ENCODE results near the gene HNRNPM. TPM values are rescaled to one million over a fixed set of nuclear protein-coding genes. Genes with fewer than 3 reads are reported as not detected.
A peak's percentile ranks its signal among the peaks of the same experiment; 100 is the strongest.
"Not testable (repeated sequence)": the region's sequence is repeated elsewhere in the genome, so short reads cannot be mapped to it uniquely, and the experiment has no call there.

HNRNPM gene
- polyA plus RNA-seq, 1 donor: 472 TPM

DNA sequence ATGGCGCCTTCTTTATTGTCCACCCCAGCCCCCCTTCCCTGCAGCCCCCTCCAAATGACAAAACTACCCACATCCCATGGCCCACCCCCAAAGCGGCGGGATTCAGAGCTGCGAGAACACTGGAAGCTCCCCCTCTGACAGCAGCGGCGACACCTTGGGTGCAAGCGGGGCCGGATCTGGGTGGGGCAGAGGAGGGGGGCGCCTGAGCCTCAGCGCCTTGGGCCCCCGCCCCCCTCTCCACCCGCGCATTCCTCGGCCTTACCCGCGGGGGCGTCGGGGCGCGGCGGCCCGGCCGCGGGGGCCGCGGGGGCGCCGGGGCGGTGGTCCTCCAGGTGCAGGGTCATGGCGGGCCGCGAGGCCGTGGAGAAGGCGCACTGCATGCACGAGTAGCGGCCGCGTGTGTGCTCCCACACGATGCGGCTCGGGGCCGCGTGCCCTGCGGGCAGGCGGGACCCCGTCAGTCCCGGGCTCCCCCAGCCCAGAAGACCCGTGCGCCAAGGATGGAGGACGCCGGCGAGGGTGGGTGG is 65.9 kb downstream of the HNRNPM start:
- DNase-seq: no peak

DNA sequence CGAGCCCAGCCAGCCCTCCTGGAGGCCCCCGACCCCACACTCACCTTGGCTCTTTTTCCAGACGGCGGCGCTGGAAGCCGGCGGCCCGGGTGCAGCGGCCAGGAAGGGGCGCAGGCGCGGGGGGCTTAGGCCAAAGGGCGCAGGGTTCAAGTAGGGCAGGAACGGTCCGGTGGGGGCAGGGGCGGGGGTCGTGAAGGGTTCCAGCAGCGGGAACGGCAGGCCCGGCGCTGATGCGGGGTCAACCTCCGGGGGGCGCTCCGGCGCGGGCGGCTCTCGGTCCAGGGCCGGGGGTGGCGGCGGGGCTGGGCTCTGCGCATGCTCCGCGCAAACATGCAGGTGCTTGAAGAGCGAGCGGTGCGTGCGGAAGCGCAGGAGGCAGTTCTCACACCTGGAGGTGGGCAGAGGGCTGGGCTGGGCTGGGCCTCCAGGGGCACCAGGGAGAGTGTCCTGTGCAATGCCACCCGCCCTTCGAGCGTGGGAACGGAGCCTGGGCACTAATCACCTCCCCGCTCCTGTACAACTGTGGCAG is 66.9 kb downstream of the HNRNPM start:
- no peak for DNase-seq

DNA sequence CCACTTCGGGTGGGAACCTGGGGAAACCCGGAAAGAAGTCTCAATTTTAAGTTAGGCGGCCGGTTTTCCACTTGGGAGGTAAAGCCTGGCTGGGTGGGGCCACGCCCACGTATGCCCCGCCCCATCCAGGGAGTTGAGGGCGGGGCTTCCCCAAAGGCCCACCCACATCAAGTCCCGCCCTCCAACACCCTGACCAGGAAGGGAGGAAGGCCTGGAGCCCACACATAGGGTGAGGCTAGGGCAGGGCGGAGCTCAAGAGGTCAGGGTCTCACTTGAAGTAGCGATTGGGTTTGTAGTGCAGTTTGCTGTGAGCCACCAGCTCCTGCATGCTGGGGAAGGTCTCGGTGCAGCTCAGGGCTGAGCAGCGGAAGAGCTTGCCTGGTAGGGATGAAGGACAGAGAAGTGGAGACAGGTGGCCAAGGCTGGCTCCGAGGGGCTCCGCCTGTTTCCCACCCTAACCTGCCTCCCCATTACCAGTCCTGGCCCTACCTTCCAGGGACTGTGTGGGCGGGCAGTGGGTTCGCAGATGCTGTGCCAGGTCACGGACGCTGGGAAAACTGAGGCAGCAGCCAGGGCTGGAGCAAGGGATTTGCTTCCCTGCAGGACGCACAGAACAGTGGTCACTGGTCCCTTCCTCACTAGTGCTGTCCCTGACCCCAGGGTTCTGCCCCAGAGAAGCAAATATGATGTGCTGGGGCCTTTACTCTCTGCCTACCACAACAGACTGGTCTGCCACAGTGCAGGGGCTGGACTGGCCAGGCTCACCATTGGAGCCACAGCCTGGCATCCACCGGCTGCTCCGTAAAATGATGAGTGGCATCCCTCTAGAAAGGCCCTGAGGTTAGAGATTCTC is 67.6 kb downstream of the HNRNPM start:
- DNase-seq: no peak

DNA sequence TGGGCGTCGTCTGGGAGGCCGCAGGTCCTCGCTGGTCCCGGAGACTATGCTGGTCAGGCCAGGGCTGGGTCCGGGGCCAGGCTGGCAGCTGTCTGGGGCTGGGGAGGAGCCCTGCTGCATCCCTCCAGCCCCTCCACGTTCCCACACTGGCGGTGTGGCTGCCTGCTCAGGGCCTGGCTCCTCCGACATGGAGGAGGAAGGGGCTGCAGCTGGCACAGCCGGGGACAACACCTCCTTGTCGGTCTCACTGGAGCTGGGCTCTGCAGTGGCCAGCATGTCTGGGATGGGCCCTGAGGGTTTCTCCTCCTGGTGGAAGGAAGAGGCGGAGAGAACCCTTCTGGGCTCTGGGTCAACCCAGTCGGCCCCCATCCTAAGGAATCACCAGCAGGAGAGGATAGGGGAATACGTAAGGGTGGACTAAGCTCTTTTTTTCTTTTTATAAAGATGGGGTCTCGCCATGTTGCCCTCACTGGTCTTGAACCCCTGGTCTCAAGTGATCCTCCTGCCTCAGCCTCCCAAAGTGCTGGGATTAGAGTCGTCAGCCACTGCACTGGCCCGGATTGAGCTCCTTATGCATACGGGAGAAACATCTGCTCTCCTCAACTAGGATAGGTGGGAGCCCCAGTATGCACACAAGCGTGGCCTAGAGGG is 68.4 kb downstream of the HNRNPM start:
- DNase-seq: no peak

DNA sequence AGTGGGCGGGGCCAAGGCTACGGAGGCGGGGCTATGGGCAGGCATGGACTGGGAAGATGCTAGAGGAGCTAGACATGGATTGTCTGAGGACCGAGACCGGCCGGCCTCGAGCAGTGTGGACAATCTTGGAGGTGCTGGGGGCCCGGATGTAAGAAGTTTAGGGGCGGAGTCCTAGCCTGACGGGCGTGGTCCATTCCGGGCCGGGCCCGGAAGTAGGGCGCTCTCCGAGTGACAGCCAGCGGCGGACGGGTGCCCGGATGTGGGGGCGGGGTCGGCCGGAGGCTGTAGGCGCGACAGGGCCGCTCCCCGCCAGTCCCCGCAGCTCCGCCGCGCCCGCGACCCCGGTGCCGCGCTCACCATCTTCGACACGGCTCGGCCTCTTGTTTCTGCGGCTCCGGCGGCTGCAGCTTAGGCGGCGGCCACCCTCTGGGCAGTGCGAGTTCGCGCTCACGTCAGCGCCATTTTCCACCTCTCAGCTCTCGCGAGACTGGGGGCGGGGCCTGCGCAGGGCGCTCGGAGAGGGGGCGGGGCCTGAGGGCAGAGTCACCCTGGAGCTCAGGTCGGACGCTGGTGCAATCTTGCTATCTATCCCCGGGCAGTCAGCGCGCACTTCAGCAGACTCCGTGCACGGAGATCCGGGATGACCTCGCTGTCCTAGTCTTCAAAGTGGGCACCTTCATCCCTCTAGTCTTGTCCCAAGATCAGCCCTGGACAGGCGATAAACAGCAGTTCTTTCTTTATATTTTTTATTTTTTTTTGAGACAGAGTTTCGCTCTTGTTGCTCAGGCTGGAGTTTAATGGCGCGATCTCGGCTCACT is 69.1 kb downstream of the HNRNPM start, which contains the start of gene ZNF414:
Gene ZNF414, minus strand, starts transcription at position 481 of the 818 bp plus-strand sequence. Its CDS starts 121 bp downstream, at position 360.
- DNase-seq: peak; percentile 94

DNA sequence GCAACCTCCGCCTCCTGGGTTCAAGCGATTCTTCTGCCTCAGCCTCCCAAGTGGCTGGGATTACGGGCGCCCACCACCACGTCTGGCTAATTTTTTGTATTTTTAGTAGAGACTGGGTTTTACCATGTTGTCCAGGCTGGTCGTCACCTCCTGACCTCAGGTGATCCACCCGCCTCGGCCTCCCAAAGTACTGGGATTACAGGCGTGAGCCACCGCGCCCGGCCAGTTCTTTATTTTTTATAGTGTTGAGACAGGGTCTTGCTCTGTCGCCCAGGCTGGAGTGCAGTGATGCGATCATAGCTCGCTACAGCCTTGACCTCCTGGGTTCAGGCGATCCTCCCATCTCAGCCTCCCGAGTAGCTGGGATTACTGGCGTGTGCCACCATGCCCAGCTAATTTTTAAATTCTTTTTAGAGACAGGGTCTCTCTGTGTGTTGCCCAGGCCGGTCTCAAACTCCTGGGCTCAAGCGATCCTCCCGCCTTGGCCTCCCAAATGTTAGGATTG is 69.8 kb downstream of the HNRNPM start:
- DNase-seq: not testable (repeated sequence)

DNA sequence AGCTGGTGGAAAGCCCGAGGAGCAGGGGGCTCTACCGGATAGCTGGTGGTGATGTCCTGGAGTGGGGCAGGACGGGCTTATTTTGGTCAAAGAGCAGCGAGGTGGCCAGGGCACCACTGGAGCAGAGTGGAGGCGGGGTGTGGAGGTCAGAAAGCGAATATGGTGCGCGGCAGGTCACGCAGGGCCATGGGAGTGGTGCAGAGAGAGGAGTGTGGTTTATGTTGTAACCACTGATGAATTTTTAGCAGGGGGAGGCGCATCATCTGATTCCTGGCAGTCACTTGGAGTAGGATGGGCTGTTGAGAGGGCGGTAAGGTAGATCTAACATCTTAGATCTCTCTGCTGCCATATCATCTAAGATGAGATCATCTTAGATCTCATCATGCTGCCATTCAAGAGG is 70.5 kb downstream of the HNRNPM start:
- no peak for DNase-seq

DNA sequence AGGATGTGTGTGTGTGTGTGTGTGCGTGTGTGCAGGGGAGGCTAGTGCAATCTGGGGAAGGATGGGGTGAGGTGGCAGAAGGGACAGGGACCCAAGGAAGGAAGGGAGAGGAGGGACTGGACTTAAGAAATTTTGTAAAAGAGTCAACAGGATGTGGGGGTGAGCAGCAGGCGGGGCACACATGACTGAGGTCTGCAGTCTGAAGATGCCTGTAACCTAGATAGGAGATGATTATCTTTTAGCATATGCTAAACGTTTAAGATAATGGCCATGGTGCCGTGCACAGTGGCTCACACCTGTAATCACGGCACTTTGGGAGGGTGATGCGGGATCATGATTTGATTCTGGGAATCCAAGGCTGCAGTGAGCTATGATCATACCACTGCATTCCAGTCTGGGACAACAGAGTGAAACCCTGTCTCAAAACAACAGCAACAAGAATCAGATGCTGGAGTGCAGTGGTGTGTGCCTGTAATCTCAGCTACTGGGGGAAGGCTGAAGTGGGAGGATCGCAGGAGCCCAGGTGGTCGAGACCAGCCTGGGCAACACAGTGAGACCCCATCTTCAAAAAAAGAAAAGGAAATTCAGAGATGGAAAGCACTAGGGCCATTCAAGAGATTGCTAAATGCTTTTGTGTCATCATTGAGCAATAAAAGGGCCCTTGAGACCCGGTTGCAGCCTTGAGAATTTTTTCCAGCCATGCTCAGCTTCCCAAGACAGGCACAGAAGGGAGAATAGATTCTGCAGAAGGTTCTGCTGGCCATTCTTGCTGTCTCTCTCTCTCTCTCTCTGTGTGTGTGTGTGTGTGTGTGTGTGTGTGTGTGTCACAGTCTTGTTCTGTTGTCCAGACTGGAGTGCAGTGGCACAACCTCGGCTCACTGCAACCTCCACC is 73.0 kb downstream of the HNRNPM start:
- no peak for DNase-seq

DNA sequence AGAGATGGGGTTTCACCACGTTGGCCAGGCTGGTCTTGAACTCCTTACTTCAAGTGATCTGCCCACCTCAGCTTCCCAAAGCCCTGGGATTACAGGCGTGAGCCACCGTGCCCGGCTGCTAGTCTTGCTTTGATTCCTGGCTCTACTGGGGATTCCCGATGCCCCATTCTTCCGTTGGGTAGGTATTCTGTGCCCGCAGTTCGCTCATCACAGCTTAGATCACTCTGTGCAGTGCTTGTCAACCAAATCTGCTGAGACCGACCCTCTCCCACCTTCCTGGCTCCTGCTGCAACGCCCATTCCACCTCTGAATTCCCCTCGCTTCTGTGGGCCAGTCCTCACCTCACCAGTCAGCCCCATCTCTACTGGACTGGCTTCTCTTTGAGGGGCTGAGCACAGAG is 73.8 kb downstream of the HNRNPM start:
- DNase-seq: no peak

DNA sequence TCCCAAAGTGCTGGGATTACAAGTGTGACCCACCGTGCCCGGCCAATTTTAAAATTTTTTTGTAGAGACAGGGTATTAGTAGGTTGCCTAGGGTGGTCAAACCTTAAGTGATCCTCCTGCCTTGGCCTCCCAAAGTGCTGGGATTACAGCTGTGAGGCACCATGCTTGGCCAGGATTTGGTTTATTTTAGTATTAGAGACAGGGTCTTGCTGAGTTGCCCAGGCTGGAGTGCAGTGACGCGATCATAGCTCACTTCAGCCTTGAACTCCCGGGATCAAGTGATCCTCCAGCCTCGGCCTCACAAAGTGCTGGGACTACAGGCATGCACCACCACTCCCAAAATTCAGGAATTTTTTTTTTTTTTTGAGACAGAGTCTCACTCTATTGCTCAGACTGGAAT is 74.6 kb downstream of the HNRNPM start:
- no peak for DNase-seq

DNA sequence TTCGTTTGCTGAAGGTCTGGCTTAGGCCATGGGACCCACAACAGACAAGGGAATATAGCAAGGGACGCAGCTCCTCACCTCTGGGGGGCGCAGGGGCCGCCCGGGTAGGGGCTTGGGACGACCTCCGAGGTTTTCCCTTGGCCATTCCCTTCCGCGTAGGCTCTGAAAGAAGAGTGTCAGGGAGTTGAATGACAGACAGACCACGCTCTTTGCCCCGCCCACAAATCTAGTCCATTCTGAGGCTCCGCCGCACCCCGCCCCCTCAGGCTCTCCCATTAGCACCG is 80.6 kb downstream of the HNRNPM start:
- DNase-seq: no peak

DNA sequence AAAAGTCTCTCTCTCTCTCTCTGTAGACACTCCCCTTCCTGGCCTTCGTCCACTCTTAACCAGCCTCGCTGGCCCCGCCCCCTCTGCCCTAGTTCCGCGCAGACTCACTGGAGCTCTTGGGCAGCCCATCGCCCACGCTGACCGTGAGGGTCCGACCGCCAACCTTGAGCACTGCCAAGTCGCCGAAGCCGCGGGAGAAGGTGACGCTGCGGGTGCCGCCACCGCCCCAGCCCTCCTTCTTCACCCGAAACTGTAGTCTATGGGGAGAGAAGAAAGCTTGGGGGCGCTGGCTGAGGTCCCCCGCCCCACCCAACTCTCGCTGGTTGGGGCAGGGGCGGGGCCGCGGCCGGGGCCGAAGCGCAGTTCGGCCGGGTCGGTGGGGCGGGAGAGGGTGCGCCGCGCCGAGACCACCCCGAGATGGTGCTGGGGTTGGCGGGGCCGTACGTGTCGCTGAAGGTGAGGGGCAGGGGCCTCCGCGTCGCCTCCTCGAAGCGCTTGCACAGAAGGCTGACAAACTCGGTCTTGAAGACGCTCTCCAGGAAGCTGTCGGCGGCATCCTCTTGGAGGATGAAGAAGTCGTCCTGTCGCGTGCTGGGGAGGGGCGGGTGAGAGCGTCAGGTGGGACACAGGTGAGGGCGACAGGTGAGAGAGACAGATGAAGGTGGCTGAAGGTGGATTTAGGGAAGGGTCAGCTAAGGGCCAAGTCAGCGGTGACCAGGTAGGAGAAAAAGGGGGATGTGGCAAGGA is 81.7 kb downstream of the HNRNPM start:
- peak; percentile 95 for DNase-seq

DNA sequence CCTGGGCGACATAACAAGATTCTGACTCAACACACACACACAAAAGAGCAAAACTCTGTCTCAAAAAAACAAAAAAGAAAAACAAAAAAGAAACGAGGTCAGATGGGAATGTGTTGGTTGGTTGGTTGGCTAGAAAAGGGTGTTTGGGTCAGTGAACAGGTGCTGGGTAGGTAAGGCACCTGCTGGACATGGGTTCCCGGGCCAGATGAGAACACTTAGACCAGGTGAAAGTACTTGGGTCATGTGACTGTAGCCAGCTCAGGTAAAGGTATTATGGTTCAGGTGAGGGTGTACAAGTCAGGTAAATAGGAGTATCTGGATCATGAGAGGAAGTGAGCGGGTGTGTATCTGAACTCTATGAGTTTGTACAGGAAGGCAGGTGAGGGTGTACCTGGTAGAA is 83.7 kb downstream of the HNRNPM start:
- no peak for DNase-seq

DNA sequence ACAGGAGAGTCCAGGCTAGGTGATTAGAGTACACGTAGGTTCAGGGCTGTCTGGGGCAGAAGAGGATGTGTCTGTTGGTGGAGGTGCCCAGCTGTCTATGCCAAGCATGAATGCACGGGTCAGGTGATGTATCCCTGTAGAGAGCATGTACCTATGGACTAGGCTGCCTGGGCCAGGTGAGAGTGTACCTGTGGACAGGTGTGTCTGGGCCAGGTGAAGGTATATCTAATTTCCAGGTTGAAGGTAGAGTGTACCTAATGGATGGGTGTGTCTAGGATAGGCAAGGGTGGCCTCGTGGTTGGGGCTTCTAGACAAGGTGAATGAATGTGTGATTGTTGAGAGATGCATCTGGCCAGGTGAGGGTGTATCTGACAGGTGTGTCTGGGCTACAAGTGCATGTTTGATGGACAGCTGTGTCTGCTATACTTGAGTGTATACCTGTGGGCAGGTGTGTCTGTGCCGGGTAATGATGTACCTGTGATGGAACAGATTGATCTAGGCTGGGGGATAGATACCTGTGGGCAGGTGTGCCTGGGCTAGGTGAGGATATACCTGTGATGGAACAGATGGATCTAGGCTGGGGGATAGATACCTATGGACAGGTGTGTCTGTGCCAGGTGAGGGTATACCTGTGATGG is 84.7 kb downstream of the HNRNPM start:
- DNase-seq: no peak

DNA sequence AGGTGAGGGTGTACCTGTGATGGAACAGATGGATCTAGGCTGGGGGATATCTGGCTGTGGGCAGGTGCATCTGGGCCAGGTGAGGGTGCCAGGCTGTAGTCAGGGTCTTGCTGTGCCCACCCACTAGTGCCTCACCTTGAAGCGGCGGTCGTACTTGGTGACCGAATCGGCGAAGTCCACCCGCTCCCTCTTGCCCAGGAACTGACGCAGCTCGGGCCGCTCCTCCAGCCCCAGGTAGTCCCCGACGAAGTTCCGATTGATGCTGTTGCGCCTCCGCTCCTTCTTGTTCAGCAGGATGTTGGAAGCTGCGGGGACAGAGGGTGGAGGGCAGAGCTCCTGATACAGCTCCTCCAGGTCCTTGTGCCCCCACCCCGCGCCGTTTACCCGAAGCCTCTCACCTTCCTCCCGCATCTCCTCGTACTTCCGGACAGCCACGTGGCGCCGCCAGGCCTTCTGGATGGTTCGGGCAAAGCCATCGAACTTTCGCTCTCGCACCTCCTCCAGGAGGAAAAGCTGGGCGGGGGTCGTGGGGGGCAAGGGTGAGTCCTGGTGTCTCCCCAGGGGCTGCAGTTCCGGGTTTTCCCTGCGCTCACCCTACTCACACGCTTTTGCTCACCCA is 85.4 kb downstream of the HNRNPM start:
- DNase-seq: no peak

DNA sequence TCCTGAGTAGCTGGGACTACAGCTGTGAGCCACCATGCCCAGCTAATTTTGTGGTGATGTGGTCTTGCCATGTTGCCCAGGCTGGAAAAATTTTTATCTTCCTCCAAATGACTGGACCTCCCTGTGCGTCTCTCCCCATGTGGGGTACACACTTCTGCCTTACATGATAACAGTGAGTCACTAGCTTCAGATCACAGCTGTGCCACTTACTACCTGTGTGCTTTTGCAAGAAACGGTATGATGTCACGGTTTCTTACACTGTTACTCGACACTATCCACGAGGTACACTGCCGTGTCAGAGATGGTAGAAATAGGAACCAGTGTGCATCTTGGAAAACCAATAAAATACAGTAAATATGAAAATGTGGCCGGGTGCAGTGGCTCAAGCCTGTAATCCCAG is 86.7 kb downstream of the HNRNPM start:
- DNase-seq: no peak

DNA sequence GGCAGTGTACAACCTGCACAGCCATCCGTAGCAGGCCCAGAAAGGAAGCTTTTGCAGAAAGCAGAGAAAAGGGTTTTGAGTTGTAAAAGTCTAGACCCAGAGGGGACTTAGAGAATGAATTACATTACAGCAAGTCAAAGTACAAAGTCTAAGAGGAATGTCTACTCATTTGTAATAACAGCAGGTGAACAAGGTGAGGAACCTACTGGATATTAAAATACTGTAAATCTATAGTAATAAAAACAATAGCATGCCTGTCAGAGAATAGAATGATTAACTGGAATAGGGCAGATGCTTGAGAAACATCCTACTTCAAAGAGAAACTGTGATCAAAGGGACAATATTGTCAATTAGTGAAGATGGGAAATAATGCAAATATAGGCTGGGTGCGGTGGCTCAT is 87.5 kb downstream of the HNRNPM start:
- no peak for DNase-seq

DNA sequence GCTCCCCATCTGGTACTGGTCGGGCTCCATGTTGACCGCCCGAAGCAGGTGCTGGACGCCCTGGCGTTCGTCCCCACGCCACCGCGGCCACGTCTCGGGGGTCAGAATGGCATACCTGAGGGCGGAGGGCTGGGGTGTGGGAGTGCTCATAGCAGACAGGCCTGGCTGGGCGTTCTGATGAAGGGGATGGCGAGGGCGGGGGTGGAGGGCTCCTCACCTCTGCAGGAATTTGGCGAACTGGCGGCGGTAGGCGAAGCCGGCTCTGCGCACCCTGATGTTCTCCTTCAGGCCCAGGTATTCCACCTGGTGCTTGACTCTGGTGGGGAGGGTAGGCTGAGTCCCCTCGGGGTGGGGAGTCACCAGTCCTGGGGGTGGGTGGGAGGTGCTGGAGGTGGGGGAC is 91.5 kb downstream of the HNRNPM start:
- no peak for DNase-seq

DNA sequence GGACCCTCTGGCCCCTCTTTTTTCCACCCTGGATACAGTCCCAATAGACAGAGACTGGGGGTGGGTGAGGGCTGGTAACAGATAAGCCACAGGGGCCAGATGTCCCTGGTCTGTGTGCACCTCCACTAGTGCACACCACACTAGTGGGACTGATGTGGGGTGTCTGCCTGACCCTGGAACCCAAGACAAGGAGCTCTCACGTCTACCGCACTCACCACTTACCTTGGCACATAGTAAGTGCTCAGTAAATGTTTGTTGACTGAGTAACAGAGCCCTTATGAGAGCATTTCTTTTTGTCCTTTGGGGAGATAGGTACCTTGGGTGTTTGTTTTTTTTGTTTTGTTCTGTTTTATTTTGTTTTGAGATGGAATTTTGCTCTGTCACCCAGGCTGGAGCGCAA is 92.3 kb downstream of the HNRNPM start:
- DNase-seq: no peak

Data from left kidney (tissue), 2 donors.